ENCODE measurements around the gene TAF11L12.
"Not testable (repeated sequence)": the region's sequence is repeated elsewhere in the genome, so short reads cannot be mapped to it uniquely, and the experiment has no call there.

The TAF11L12 gene

DNA sequence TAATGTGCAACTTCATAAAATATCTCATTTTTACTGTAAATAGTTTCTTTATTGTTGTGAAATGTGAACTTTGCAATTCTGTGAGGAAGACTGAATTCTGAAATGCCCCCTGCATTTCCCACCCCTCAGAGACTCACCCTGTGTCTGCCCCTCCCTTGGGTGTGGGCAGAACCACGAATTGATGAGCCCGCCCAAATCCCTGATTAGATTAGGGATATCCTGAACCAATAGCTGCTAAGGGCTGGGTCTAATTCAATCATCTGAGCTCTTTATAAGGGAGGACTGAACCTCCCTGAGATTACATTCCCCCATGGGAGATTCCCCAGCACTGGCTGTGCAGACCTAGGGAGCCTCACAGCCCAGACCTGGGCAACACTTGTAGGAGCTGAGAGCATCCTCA is at the start of gene TAF11L12:
TSS of gene TAF11L12 (plus strand) at position 301 of the 400 bp plus-strand sequence.
- H2AFZ ChIP-seq (ENCODE audit: low read length, unreplicated experiment); H3K4me3 ChIP-seq (ENCODE audit: low read depth, low read length); H3K36me3 ChIP-seq (ENCODE audit: insufficient read depth, low read length); H3K27ac ChIP-seq (ENCODE audit: low read depth, low read length); H3K4me1 ChIP-seq (ENCODE audit: control insufficient read depth, insufficient read depth, low read length, unreplicated experiment); H3K79me2 ChIP-seq (ENCODE audit: control insufficient read depth, insufficient read depth, low read length, unreplicated experiment); H3K27me3 ChIP-seq (ENCODE audit: insufficient read depth, low read length): not testable (repeated sequence)

DNA sequence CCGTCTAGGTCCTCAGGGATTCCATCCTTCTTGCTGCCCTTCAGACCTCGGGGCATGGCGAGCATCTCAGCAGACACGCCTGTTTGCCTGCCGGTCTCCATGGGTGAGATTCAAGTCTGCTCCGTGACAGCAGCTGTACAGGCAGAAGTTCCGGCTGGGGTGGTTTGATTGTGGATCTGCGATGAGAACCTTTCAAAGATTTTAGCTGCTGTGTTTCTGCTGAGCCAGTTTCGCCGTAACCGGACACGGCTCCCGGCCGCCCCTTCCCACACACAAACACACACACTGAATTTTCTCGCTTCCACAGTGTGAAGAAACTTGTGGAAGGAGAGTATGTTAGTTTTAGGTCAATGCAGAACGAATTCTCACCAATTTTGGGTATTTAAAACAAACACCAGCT is 24.5 kb upstream of the TAF11L12 start, which contains the start of gene TAF11L7:
TSS of gene TAF11L7 (minus strand) at position 101 of the 400 bp plus-strand sequence.
- H3K4me1 ChIP-seq (ENCODE audit: control insufficient read depth, insufficient read depth, low read length, unreplicated experiment); H2AFZ ChIP-seq (ENCODE audit: low read length, unreplicated experiment); H3K36me3 ChIP-seq (ENCODE audit: insufficient read depth, low read length); H3K79me2 ChIP-seq (ENCODE audit: control insufficient read depth, insufficient read depth, low read length, unreplicated experiment); H3K4me3 ChIP-seq (ENCODE audit: low read depth, low read length); H3K27ac ChIP-seq (ENCODE audit: low read depth, low read length); H3K27me3 ChIP-seq (ENCODE audit: insufficient read depth, low read length): not testable (repeated sequence)

DNA sequence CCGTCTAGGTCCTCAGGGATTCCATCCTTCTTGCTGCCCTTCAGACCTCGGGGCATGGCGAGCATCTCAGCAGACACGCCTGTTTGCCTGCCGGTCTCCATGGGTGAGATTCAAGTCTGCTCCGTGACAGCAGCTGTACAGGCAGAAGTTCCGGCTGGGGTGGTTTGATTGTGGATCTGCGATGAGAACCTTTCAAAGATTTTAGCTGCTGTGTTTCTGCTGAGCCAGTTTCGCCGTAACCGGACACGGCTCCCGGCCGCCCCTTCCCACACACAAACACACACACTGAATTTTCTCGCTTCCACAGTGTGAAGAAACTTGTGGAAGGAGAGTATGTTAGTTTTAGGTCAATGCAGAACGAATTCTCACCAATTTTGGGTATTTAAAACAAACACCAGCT is 19.3 kb upstream of the TAF11L12 start, which contains the start of gene TAF11L8:
TSS of gene TAF11L8 (minus strand) at position 101 of the 400 bp plus-strand sequence.
- not testable (repeated sequence) for H3K27ac ChIP-seq (ENCODE audit: low read depth, low read length); H2AFZ ChIP-seq (ENCODE audit: low read length, unreplicated experiment); H3K79me2 ChIP-seq (ENCODE audit: control insufficient read depth, insufficient read depth, low read length, unreplicated experiment); H3K27me3 ChIP-seq (ENCODE audit: insufficient read depth, low read length); H3K4me1 ChIP-seq (ENCODE audit: control insufficient read depth, insufficient read depth, low read length, unreplicated experiment); H3K4me3 ChIP-seq (ENCODE audit: low read depth, low read length); H3K36me3 ChIP-seq (ENCODE audit: insufficient read depth, low read length)

DNA sequence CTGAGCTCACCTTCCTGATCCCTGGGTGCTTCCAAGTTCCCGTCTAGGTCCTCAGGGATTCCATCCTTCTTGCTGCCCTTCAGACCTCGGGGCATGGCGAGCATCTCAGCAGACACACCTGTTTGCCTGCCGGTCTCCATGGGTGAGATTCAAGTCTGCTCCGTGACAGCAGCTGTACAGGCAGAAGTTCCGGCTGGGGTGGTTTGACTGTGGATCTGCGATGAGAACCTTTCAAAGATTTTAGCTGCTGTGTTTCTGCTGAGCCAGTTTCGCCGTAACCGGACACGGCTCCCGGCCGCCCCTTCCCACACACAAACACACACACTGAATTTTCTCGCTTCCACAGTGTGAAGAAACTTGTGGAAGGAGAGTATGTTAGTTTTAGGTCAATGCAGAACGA is 15.9 kb upstream of the TAF11L12 start, which contains the start of gene TAF11L9:
TSS of gene TAF11L9 (minus strand) at position 140 of the 400 bp plus-strand sequence.
- not testable (repeated sequence) for H3K4me3 ChIP-seq (ENCODE audit: low read depth, low read length); H2AFZ ChIP-seq (ENCODE audit: low read length, unreplicated experiment); H3K79me2 ChIP-seq (ENCODE audit: control insufficient read depth, insufficient read depth, low read length, unreplicated experiment); H3K27ac ChIP-seq (ENCODE audit: low read depth, low read length); H3K36me3 ChIP-seq (ENCODE audit: insufficient read depth, low read length); H3K27me3 ChIP-seq (ENCODE audit: insufficient read depth, low read length); H3K4me1 ChIP-seq (ENCODE audit: control insufficient read depth, insufficient read depth, low read length, unreplicated experiment)

DNA sequence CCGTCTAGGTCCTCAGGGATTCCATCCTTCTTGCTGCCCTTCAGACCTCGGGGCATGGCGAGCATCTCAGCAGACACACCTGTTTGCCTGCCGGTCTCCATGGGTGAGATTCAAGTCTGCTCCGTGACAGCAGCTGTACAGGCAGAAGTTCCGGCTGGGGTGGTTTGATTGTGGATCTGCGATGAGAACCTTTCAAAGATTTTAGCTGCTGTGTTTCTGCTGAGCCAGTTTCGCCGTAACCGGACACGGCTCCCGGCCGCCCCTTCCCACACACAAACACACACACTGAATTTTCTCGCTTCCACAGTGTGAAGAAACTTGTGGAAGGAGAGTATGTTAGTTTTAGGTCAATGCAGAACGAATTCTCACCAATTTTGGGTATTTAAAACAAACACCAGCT is 12.5 kb upstream of the TAF11L12 start, which contains the start of gene TAF11L10:
TSS of gene TAF11L10 (minus strand) at position 101 of the 400 bp plus-strand sequence.
- H3K27me3 ChIP-seq (ENCODE audit: insufficient read depth, low read length); H3K4me1 ChIP-seq (ENCODE audit: control insufficient read depth, insufficient read depth, low read length, unreplicated experiment); H3K36me3 ChIP-seq (ENCODE audit: insufficient read depth, low read length); H2AFZ ChIP-seq (ENCODE audit: low read length, unreplicated experiment); H3K4me3 ChIP-seq (ENCODE audit: low read depth, low read length); H3K27ac ChIP-seq (ENCODE audit: low read depth, low read length); H3K79me2 ChIP-seq (ENCODE audit: control insufficient read depth, insufficient read depth, low read length, unreplicated experiment): not testable (repeated sequence)

DNA sequence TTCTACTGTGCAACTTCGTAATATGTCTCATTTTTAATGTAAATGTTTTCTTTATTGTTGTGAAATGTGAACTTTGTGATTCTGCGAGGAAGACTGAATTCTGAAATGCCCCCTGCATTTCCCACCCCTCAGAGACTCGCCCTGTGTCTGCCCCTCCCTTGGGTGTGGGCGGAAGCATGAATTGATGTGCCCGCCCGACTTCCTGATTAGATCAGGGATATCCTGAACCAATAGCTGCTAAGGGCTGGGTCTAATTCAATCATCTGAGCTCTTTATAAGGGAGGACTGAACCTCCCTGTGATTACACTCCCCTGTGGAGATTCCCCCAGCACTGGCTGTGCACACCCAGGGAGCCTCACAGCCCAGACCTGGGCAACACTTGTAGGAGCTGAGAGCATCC is 6.3 kb upstream of the TAF11L12 start, which contains the start of gene TAF11L11:
TSS of gene TAF11L11 (plus strand) at position 304 of the 400 bp plus-strand sequence.
- not testable (repeated sequence) for H3K27me3 ChIP-seq (ENCODE audit: insufficient read depth, low read length); H2AFZ ChIP-seq (ENCODE audit: low read length, unreplicated experiment); H3K36me3 ChIP-seq (ENCODE audit: insufficient read depth, low read length); H3K27ac ChIP-seq (ENCODE audit: low read depth, low read length); H3K79me2 ChIP-seq (ENCODE audit: control insufficient read depth, insufficient read depth, low read length, unreplicated experiment); H3K4me3 ChIP-seq (ENCODE audit: low read depth, low read length); H3K4me1 ChIP-seq (ENCODE audit: control insufficient read depth, insufficient read depth, low read length, unreplicated experiment)

DNA sequence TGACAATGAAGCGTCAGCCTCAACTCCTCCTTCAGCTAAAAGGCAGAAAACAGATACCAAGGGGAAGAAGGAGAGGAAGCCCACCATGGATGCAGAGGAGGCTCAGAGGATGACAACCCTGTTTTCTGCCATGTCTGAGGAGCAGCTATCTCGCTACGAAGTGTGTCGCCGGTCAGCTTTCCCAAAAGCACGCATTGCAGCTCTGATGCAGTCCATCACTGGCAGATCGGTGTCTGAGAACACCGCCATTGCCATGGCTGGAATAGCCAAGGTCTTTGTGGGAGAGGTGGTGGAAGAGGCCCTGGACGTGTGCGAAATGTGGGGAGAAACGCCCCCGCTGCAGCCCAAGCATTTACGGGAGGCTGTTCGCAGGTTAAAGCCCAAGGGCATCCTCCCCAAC is 5.2 kb upstream of the TAF11L12 start:
- no peak overlapping the region for H3K4me3 ChIP-seq (ENCODE audit: low read depth, low read length)
- no peaks in the 10 kb centered on the region for H3K4me1 ChIP-seq (ENCODE audit: control insufficient read depth, insufficient read depth, low read length, unreplicated experiment)
- no peaks in the 10 kb centered on the region for H3K36me3 ChIP-seq (ENCODE audit: insufficient read depth, low read length)
- H2AFZ ChIP-seq (ENCODE audit: low read length, unreplicated experiment): no peak overlapping the region
- H3K27ac ChIP-seq (ENCODE audit: low read depth, low read length): no peak overlapping the region
- H3K27me3 ChIP-seq (ENCODE audit: insufficient read depth, low read length): no peaks in the 10 kb centered on the region
- H3K79me2 ChIP-seq (ENCODE audit: control insufficient read depth, insufficient read depth, low read length, unreplicated experiment): no peaks in the 10 kb centered on the region

DNA sequence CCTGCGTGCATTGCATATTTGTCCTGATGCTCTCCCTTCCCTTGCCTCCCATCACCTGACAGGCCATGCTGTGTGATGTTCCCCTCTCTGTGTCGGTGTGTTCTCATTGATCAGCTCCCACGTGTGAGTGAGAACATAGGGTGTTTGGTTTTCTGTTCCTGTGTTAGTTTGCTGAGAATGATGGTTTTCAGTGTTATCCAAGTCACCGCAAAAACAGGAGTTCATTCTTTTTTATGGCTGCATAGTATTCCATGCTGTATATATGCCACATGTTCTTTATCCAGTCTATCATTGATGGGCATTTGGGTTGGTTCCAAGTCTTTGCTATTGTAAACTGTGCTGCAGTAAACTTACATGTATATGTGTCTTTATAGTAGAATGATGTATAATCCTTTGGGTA is 2.7 kb upstream of the TAF11L12 start:
- not testable (repeated sequence) for H3K4me3 ChIP-seq (ENCODE audit: low read depth, low read length); H3K4me1 ChIP-seq (ENCODE audit: control insufficient read depth, insufficient read depth, low read length, unreplicated experiment); H3K27me3 ChIP-seq (ENCODE audit: insufficient read depth, low read length); H3K27ac ChIP-seq (ENCODE audit: low read depth, low read length); H3K79me2 ChIP-seq (ENCODE audit: control insufficient read depth, insufficient read depth, low read length, unreplicated experiment); H3K36me3 ChIP-seq (ENCODE audit: insufficient read depth, low read length); H2AFZ ChIP-seq (ENCODE audit: low read length, unreplicated experiment)

DNA sequence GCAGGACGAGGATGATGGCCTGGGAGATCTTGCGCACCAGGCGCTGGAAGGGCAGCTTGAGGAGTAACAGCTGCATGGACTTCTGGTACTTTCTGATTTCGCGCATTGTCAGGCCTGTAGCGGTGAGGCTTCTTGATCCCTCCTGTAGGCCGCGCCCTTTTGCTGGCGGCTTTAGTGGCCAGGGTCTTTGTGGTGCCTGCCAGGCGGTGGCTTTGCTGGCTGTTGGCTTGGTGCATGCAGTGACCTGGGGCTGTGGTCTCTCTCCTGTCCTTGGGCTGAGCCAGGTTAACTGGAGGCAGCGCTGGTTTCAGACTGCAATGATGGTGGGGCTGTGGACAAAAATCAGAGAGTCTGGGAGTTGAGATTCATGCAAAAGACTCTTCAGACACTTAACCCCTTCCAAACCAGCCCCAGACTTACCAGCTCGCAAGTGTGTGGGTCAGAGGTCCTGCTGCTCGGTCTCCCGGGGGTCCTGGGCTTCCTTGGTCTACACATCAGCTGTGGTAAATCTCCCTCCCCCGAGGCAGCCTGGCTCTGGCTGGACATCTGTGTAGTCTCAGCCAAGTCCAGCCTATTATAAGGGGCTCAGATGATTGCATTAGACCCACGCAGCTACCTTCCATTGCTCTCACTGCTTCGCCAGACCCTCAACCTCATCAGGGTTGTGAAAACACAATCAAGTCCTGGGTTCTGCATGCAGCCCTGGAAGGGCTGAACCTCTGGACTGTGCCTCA is 4.8 kb downstream of the TAF11L12 start:
- Histone ChIP-seq H3K27ac (ENCODE audit: low read depth, low read length) (no peak overlapping the region), H2AFZ (ENCODE audit: low read length, unreplicated experiment) (no peak overlapping the region), H3K27me3 (ENCODE audit: insufficient read depth, low read length) (no peaks in the 10 kb centered on the region), H3K4me1 (ENCODE audit: control insufficient read depth, insufficient read depth, low read length, unreplicated experiment) (no peaks in the 10 kb centered on the region), H3K4me3 (ENCODE audit: low read depth, low read length) (no peak overlapping the region), H3K79me2 (ENCODE audit: control insufficient read depth, insufficient read depth, low read length, unreplicated experiment) (no peaks in the 10 kb centered on the region), H3K36me3 (ENCODE audit: insufficient read depth, low read length) (no peaks in the 10 kb centered on the region)

DNA sequence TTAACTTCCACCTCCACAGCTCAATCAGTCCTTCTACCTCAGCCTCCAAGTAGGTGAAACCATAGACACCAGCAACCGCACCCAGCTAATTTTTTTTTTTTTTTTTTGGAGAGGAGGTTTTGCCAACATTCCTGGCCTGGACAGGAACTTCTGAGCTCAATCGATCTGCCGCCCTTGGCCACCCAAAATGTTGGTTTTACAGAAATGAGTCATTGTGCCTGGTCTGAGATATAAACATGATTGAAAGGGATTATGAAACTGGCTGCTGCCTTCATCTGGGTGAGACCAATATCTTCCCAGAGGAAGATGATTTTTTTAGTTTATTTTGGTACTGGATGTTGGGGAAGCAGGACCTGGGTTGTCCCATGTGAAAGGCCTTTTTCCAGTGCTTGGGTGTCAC is 9.2 kb downstream of the TAF11L12 start:
- Histone ChIP-seq H2AFZ (ENCODE audit: low read length, unreplicated experiment) (no peak overlapping the region), H3K36me3 (ENCODE audit: insufficient read depth, low read length) (no peaks in the 10 kb centered on the region)

DNA sequence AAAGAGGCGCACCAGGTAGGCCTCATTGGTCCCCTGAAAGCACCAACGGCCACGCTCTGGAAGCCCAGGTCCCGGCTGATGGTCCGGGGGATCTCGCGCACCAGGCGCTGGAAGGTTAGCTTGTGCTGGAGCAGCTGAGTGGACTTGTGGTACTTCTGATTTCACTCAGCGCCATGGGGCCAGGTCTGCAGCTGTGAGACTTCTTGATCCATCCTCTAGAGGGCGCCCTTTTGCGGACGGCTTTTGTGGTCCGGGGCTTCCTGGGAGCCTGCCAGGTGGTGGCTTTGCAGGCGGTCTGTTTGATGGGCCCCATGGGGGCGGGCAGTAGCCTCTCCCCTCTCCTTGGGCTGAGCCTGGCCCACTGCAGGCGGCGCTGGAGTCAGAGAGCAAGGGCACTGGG is 10.4 kb downstream of the TAF11L12 start:
- Histone ChIP-seq H3K27ac (ENCODE audit: low read depth, low read length) (no peak overlapping the region), H3K79me2 (ENCODE audit: control insufficient read depth, insufficient read depth, low read length, unreplicated experiment) (no peaks in the 10 kb centered on the region), H3K4me3 (ENCODE audit: low read depth, low read length) (no peak overlapping the region), H3K36me3 (ENCODE audit: insufficient read depth, low read length) (no peaks in the 10 kb centered on the region), H2AFZ (ENCODE audit: low read length, unreplicated experiment) (no peak overlapping the region), H3K4me1 (ENCODE audit: control insufficient read depth, insufficient read depth, low read length, unreplicated experiment) (no peaks in the 10 kb centered on the region), H3K27me3 (ENCODE audit: insufficient read depth, low read length) (no peaks in the 10 kb centered on the region)

More for the DNA sequence above, 9.2 kb downstream of the TAF11L12 start:
- no peak overlapping the region for H3K4me3 ChIP-seq (ENCODE audit: low read depth, low read length)
- no peaks in the 10 kb centered on the region for H3K4me1 ChIP-seq (ENCODE audit: control insufficient read depth, insufficient read depth, low read length, unreplicated experiment)
- no peaks in the 10 kb centered on the region for H3K79me2 ChIP-seq (ENCODE audit: control insufficient read depth, insufficient read depth, low read length, unreplicated experiment)
- H3K27me3 ChIP-seq (ENCODE audit: insufficient read depth, low read length): no peaks in the 10 kb centered on the region
- H3K27ac ChIP-seq (ENCODE audit: low read depth, low read length): no peak overlapping the region

Measured in ACC112 (cell line).